Measurements from ENCODE around the gene FSTL3. TPM values are rescaled to one million over a fixed set of nuclear protein-coding genes. Genes with fewer than 3 reads are reported as not detected.

Gene FSTL3
- 55.3 and 185 TPM in 2 replicates for total RNA-seq

DNA sequence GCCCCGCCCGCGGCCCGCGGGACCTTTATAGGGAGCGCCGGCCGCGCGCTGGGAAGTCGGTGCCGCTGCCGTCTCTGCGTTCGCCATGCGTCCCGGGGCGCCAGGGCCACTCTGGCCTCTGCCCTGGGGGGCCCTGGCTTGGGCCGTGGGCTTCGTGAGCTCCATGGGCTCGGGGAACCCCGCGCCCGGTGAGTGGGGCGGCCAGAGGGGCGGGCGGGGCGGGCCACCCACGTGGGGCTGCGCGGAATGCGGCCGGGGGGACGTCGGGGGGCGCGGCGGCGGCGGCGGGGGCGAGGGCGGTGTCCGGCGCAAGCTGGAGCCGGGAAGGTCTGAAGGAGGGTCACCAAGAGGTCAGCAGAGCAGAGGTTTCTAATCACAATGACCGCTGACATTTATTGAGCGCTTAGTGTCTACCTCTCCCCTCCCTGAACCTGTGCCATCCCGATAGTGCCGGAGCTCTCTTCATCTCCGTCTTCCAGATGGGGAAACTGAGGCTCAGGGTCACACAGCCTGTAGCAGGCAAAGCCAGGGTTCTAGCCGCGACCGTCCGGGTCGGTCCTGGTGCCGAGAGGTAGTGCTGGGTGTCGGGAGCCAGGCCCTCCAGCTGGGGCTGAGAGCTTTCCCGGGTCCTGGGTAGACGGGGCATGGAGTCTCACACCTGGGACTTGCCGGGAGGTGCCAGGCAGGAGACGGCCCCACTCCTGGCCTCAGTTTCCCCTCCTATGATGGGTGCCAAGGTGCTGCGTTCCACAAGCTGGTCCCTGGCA lies at the start of gene FSTL3:
Gene FSTL3, plus strand, starts transcription at position 54 of the 767 bp plus-strand sequence. Its CDS starts 32 bp downstream, at position 86.

DNA sequence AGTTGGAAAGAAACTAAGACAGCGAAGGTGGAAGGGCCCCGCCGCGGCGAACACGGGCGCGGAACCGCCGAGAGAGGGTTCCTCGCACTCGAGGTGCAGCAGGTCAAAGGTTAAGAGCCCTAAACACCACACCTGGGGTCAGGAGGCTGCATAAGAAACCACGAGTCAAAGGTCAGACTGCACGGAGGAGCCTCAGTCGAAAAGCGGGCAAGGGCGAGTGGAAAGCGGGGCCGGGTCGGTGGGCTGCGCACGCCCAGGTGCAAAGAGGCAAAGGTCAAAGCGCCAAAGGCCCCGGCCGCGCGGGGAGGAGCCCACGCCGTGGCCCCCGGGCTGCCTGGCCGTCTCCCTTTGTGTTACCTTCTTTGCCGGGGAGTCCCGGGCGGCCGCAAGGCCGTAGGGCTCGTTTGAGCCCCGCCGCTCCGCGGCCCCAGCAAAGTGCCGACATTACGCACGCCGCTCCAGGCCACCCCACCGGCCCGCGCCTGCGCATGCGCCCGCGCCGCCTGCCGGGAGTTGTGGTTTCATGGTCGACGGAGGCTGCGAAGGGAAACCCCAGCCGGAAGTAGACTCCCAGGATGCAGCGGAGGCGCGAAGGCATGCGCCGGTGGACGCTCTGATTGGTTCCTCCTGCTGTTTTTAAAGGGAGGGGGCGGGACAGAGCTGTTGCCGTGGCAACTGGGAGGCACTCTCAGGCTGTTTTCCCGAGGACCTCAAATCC lies 43.0 kb upstream of the FSTL3 start, which contains the start of gene POLRMT:
Gene POLRMT, minus strand, starts transcription at position 470 of the 718 bp plus-strand sequence. Its CDS starts 25 bp downstream, at position 445.

DNA sequence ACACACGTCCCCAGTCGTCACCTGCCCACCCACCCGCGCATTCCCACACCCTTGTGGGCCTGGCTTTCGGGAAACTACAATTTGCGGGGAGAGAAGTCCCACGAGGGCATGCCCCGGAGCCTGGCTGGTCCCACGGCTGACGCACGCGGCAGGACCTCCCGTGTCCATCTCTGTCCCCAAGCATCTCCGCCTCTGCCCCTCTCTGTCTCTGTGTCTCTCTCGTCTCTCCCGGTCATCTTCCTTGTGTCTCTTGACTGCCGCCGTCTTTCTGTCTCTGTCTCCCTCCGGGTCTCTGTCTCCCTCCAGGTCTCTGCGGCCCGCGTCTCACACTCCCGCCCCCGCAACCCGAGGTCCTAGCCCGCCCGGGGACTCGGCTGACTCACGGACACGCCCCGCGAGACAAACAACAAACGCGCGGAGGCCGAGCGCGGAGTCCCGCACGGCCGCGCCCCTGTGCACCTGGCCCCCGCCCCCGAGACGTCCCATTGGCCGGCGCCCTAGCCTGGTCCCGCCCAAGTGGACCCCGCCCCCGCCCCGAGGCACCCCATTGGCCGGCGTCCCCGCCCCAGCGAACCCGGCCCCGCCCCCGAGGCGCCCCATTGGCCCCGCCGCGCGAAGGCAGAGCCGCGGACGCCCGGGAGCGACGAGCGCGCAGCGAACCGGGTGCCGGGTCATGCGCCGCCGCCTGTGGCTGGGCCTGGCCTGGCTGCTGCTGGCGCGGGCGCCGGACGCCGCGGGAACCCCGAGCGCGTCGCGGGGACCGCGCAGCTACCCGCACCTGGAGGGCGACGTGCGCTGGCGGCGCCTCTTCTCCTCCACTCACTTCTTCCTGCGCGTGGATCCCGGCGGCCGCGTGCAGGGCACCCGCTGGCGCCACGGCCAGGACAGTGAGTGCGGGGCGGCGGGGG lies 36.7 kb upstream of the FSTL3 start, which contains the start of gene FGF22:
Gene FGF22, plus strand, starts transcription at position 627 of the 908 bp plus-strand sequence. Its CDS starts 47 bp downstream, at position 674.

DNA sequence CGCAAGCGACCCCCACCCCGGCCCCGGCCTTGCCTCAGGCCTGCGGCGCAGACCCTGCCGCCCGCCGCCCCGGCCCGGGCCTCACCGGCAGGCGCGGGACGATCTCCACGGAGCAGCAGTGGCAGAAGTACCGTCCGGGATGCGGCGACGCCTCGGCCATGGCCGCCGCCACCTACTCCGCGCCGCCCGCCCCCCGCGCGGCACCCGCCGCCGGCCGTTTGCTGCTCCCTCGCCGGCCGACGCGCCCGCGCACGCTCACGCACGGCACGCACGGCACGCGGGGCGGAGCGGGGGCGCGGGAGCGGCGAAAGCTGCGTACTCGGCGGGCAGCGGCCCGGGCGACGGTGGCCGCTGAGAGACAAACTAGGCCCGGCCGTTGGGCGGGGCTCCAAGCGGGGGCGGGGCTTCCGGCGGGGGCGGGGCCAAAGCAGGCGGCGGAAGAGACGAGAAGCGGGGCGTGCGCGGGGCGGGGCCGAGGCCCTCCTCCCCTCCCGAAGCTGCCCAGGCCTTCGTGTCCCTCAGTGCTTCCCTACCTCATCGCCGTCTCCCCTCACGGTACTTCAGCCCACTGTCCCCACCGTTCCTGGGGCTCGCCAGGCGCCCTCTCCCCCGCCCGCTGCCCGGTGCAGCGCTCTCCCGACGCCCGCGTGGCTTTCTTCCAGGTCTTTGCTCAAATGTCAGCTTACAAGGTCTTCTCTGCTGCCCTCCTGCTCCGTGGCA lies 13.1 kb upstream of the FSTL3 start, which contains the start of gene RNF126:
Gene RNF126, minus strand, starts transcription at position 253 of the 720 bp plus-strand sequence. Its CDS starts 93 bp downstream, at position 160.

DNA sequence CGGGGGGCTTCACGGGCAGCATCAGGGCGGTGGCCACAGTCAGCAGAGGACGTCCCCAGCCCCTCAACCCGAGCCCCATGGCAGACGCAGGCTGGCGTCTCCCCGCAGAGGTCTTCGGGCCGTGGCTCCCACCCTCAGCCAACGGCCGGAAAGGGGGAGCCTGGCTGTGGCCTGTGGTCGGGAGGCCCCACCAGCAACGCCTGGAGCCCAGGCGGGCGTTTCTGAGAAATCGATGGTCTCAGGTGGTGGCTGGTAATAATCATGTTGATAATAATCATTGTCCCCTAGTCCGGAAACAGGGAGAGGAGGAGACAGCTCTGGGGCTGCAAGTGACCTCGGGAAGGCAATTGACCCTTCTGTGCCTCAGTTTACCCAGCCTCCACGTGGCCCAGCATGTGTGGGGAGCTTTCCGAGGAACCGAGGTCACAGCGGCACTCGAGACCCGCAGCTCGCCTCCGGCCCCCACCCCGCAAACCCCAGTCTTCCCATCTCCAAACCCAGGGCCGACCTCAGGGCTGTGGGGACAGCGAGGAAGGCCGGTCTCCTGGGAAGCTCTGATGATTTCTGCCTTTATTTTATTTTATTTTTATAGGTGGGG lies 19.3 kb downstream of the FSTL3 start, which contains the start of gene PRSS57:
Gene PRSS57, minus strand, starts transcription at position 101 of the 598 bp plus-strand sequence. Its CDS starts 22 bp downstream, at position 79.

DNA sequence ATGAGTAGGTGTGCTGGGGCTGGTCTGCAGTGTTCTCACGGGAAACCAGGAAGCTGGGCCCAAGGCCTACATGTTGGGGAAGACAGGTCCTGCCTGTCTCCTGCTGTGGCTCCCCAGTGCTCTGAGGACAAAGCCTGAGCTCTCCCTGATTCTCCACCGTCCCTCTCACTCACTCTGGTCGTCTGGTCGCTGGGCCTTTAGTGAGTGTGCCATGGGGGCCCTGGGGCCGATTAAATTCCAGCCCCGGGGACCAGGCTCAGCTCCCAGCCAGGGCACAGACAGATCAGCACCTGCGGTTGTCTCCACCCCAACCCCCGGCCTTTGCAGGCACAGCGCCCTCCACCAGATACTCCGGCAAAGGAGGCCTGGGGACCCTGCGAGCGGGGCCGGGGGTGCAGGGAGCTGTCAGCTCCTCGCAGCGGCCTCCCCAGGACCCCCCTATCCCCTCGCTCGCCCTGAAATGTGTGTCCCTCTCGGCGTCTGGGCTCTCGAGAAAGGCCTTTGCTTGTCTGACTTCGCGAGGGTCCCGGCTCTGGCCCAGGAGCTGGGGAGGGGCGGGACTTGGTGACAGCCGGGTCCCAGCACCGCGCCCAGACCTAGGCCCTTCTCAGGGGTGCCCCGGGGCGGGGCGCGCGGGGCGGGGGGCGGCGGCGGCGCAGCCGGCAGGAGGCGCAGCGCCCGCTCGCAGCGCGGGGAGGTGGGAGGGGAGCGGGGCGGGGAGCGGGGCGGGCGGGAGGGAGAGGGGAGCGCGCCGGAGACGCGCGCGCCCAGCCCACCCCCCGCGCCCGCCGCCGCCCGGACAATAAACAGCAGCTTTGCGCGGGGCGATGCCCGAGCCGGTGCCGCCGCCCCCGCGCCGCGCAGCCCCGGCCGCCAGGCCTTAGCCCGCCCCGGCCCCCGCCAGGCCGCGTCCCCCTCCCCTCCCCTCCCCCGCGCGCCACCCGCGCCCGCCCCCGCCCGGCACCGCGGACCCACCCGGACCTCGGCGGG lies 32.3 kb downstream of the FSTL3 start, which contains the start of gene PALM:
Gene PALM, plus strand, starts transcription at position 782 of the 990 bp plus-strand sequence. CDS start 212 bp downstream, outside the sequence.

Other genes starting within 250 kb of the FSTL3 start
- 0.33 and 2.4 TPM in 2 replicates for gene SHC2, start 215.4 kb upstream of the FSTL3 start, total RNA-seq
- 0.13 and 0.20 TPM in 2 replicates for gene MADCAM1, start 179.9 kb upstream of the FSTL3 start, total RNA-seq
- gene TPGS1, start 168.9 kb upstream of the FSTL3 start, total RNA-seq, result 18.9 and 22.3 TPM in 2 replicates
- 51.9 and 64.0 TPM in 2 replicates for gene CDC34, start 144.6 kb upstream of the FSTL3 start, total RNA-seq
- 0.17 TPM in 1 of 2 replicates, not detected in the other for gene GZMM, start 132.3 kb upstream of the FSTL3 start, total RNA-seq
- 556 and 625 TPM in 2 replicates for gene BSG, start 103.8 kb upstream of the FSTL3 start, total RNA-seq
- 2.4 and 4.6 TPM in 2 replicates for gene HCN2, start 86.5 kb upstream of the FSTL3 start, total RNA-seq
- gene POLRMT, start 42.9 kb upstream of the FSTL3 start, total RNA-seq, result 25.8 and 43.3 TPM in 2 replicates
- gene FGF22, start 36.5 kb upstream of the FSTL3 start, total RNA-seq, result not detected in 2 replicates
- gene RNF126, start 13.2 kb upstream of the FSTL3 start, total RNA-seq, result 22.2 and 22.9 TPM in 2 replicates
- gene PRSS57, start 19.1 kb downstream of the FSTL3 start, total RNA-seq, result not detected in 2 replicates
- gene PALM, start 32.5 kb downstream of the FSTL3 start, total RNA-seq, result 5.2 and 18.2 TPM in 2 replicates
- gene MISP, start 74.7 kb downstream of the FSTL3 start, total RNA-seq, result 0.10 and 0.13 TPM in 2 replicates
- 135 and 172 TPM in 2 replicates for gene PTBP1, start 121.1 kb downstream of the FSTL3 start, total RNA-seq
- gene PLPPR3, start 145.6 kb downstream of the FSTL3 start, total RNA-seq, result 0.30 TPM in 1 of 2 replicates, not detected in the other
- gene AZU1, start 151.4 kb downstream of the FSTL3 start, total RNA-seq, result 0.07 TPM in 1 of 2 replicates, not detected in the other
- gene PRTN3, start 164.6 kb downstream of the FSTL3 start, total RNA-seq, result 0.07 TPM in 1 of 2 replicates, not detected in the other
- gene ELANE, start 175.9 kb downstream of the FSTL3 start, total RNA-seq, result 0.13 TPM in 1 of 2 replicates, not detected in the other
- 1.1 and 9.3 TPM in 2 replicates for gene CFD, start 183.3 kb downstream of the FSTL3 start, total RNA-seq
- gene MED16, start 216.8 kb downstream of the FSTL3 start, total RNA-seq, result 41.2 and 43.0 TPM in 2 replicates
- gene RNU6-9, start 217.1 kb downstream of the FSTL3 start, total RNA-seq, result not detected in 2 replicates
- gene R3HDM4, start 236.8 kb downstream of the FSTL3 start, total RNA-seq, result 20.3 and 28.8 TPM in 2 replicates
- not detected in 2 replicates for gene KISS1R, start 240.9 kb downstream of the FSTL3 start, total RNA-seq
- gene ARID3A, start 249.6 kb downstream of the FSTL3 start, total RNA-seq, result 15.4 and 16.1 TPM in 2 replicates